CD4-positive, alpha-beta T cell treated with Interferon gamma for 1 hour (primary cell): Measurements from ENCODE around the gene ACYP2.

ENCODE experiments used
- DNase-seq: peaks from one replicate; pipeline ENCODE4 v3.0.0-alpha.2; 2020

Gene ACYP2

DNA sequence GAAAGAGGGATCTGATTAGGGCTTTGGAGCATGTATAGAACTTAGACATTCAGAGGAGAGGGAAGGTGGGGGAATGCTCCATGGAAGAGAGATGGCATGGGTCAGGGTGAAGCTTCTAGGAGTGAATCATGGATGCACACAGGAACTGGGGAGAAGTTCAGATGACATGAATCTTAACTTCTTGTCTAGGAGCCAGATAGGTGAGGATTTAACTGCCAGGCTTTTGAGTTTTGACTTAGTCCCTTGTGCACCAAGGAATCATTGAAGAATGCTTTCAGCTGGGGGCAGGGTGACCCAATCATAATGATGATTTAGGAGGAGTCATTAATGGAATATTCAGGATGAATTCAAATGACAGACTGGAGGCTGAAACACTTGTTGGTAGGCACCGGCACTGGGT is 48.7 kb downstream of the ACYP2 start:
- no peak for DNase-seq

DNA sequence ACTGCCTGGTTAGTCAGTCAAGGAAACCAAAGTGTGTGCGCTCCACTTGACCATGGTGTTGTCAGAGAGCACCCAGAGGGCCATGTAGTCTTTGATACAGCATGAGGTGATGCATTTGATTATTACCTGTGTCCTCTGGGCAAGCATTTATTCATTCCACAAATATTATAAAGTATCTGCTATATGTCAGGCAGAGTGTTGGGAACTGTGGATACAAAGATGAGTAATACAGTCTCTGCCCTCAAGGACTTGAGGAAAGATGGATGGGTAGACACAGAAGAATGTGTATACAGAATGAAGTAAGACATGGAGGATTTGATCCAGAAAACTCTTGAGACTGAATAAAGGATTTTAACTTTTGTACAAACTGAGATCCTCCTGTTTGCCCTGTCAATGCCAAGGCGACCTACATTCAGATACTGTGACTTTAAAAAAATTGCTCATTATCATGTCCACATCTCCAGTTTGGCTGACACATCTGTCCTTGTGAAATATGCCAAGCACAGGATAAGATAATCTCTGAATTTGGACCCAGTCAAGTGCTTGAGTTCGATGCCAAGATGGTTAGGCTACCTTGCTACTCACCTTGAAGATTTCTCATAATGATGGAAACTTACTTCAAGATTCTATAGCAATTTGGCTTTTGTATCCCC is 50.8 kb downstream of the ACYP2 start:
- no peak for DNase-seq

DNA sequence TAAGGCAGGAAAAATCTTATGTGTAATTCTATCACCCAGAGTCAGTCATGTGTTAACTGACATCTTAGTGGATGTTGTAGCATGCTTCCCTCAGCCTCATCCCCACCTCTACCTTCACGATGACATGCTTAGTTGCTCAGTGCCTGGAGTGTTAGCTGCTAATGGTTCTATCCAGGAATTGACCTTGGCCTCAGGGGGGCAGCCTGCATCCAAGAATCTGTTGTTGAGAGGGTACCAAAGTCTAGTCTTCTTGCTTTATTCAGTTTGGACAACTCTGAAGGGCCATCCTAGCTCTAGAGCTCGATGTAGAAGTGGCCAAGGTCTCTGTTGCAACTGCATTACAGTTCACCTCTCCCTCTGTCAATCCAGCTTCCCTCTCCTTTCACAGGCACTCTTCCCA is 61.2 kb downstream of the ACYP2 start:
- no peak for DNase-seq

DNA sequence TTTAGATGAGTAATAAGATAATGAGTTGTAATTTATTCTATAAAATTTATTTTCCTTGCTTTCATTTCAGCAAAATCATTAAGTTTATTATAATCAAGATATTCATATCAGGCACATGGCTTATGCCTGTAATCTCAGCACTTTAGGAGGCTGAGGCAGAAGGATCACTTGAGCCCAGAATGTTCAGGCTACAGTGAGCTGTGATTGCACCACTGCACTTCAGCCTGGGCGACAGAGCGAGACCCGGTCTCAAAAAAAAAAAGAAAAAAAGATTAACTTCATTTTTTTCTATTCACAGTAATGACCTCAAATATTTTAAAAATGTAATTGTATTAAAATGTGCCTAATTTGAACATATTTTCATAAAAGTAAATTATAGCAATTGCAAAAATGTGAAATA is 67.9 kb downstream of the ACYP2 start:
- DNase-seq: no peak

DNA sequence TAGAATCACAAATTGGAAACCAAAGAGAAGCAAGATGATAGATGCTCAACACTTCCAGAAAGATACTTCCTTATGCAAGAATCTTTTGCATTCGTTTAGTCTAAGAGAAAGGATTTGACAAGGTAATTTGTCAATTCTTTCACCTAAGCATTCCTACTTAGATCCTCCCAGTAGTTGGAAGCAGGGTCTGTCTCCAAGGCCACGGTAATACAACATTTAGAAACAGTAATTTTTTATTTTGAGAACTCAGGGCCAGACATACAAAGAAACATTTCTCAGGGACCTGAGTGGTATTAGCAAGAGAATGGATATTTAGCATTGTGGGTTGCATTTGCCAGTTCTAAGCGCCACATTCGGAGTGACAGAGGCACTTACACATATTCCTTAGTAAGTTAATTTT is 68.6 kb downstream of the ACYP2 start:
- no peak for DNase-seq

DNA sequence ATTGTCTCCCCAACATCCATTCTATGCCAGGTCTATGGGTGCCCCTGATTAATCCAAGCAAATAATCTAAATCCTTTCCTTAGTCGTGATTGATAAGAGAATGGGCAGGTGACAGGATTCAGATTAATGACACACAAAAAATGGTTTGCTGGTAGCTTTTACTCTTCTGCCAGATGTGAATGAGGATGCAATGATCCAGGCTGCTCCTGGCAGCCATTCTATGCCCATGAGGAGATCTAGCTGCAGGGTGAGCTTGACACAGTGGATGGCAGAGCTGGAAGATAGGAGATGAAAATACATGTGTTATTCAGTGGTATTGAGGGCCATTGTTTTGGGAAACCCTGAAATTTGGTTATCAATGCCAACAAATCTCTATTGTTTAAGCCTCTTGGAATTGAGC is 69.7 kb downstream of the ACYP2 start:
- no peak for DNase-seq

DNA sequence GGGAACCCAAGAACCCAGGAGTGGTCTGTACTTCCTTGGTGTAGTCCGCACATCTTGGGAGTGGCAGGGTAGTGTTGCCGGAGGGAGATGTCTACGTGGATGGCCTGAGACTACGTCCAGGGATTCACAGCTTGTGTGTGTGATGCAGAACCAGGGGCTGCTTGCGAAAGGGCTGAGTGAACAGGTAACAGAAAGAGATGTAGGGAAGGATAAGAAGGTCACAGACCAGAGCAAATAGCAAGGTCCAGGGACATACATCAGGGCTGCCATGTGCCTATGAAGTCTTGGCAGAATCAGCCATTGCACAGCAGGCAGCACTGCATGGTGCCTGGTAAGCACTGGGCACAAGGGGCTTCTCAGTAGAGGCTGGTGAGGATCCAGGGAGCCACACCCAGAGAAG is 71.9 kb downstream of the ACYP2 start:
- no peak for DNase-seq

DNA sequence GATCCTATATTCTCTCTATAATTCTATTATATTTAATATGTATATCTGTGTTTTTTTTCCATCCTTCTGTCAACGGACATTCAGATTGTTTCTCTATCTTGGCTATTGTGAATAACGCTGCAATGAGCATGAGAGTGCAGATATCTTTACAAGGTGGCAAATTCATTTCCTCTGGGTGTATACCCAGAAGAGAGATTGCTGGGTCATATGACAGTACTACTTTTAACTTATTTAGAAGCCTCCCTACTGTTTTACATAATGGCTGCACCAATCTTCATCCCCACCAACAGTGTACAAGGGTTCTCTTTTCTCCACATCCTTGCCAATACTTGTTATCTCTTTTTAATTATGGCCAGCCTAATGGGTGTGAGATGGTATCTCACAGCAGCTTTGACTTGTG is 74.1 kb downstream of the ACYP2 start:
- DNase-seq: no peak

- no peak for DNase-seq
These were observed 76.1 kb downstream of the ACYP2 start for GRCh38 chr2:54191361-54192135.

DNA sequence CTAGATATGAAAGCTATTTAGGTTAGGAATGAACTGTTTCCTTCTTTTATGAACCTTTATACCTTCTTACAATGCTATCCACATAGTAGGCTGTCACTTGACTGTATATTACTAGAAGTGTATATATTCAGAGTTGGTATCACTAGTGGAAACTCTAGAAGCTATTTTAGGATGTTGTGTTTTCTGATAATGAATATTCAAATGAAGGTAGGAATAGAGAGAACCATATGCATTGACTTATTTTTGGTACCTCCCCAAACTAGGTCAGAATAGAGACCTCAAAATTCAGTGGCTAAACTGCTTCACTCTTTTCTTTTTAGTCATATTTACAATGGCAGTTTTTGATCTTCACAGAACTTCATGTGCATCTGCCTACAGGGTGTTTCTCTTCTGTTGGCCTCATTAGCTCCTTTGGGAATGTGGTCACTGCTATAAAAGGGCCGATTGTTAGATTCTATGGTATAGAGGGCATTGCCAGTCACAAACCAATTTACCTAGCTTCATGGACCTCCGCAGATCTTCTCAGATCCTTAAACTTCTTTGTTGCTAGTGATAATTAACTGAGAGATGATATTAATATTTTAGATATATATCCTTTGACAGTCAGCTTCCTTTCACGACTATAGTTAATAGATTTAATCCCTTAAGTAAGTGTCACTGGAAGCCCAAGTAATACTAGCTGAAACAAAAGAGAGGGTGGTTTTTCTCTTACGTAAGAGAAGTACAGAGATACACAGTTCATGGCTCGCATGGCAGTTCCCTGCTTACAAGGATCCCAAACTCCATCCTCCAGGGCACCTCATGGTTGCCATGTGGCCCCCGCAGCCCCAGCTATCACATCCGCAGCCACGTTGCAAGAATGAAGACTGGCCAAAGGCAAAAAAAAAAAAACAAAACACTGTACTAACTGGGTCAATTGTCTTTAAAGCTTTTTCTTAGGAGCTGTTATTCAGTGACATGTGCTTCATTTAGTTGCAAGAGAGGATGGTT is 79.6 kb downstream of the ACYP2 start:
- DNase-seq: no peak

- no peak for DNase-seq
These were observed 81.2 kb downstream of the ACYP2 start for GRCh38 chr2:54196646-54197045.

GRCh38 chr2:54204476-54204875 is 89.1 kb downstream of the ACYP2 start:
- no peak for DNase-seq

DNA sequence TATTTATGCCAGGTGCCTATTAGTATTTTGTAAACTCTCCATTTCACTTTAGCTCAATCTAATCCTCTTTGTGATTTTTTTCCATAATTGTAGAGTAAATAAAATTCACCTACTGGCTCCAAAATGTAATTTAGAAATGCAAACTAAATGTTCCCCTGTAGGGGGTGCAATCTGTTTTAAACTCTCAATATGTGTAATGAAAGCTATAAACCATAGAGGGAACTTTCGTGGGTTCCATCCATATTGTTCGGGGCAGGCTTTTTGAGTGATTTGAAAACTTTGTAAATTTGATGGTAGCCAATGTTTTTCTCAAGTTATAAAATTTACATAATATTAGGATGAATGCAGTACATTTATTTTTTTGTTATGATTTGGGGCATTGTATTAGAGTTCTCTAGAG is 91.2 kb downstream of the ACYP2 start:
- no peak for DNase-seq

DNA sequence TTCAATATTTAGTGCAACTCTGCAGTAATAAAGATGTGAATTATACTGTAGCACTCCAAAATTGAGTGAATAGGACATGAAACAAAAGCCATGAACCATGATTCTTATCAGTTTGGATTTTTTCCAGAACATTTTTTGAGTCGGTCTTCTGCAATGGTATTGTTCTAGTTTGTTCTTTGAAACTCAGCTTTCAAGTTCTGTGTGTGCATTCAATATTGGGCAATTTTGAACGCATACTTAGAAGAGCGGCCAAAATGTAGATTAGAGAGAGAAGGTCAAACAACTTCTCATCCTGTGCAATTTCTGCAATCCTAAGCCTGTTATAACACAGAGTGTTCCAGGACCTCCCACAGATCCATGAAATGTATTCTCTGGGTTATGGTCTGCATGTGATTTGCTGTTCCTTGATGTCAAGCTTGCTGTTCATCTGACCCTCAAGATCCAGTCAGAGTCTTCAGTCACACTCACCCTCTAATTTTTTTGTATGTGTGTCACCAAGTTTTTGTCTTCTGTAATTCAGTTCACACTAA is 92.3 kb downstream of the ACYP2 start:
- DNase-seq: no peak

DNA sequence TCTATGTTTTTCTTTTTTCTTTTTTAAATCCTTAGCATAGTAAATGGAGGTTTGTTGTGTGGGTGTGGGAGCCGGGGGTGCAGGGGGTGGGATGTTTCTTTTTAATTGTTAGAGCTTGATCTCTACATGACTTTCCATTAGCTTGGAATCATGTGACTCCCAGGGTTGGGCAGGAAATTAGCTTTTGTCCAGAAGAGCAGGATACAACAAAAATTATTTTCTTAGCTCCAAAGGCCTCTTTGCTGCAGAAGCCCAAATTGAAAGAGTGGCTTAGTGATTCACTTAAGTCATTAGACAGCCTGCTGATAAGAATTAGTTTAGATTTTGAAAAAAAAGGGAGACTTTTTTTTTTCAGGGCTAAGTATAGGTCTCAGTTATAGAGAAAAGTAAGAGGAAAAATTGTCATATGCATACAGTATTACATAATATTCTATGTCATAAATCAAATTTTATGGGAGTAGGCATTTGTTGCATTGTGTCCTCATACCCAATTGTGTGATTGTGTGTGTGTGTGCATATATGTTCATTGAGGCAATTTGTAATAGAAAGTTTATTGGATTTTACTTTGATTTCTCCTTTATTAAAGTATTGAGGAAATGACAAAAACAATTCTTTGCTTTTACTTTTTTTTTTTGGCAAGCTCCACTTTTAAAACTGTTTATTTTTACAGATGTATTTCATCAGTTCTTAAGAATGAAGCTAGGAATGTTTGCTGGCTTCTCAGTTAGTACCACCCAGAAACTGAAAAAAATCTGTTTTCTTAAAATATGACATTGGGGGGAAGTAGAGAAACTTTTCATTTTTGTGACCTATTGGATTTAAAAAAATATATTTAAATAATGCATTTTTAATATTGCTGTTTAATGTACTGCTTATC is 93.2 kb downstream of the ACYP2 start:
- no peak for DNase-seq

GRCh38 chr2:54209379-54209778 is 94.0 kb downstream of the ACYP2 start:
- no peak for DNase-seq

- DNase-seq: no peak
These were observed 97.0 kb downstream of the ACYP2 start for GRCh38 chr2:54212456-54212855.

DNA sequence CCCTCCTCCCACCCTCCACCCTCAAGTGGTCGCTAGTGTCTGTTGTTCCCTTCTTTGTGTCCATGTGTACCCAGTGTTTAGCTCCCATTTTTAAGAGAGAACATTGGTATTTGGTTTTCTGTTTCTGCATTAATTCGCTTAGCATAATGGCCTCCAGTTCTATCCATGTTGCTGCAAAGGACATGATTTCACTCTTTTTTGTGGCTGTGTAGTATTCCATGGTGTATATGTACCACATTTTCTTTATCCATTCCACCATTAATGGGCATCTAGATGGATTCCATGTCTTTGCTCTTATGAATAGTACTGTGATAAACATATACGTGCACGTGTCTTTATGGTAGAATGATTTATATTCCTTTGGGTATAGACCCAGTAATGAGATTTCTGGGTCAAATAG is 97.7 kb downstream of the ACYP2 start:
- DNase-seq: no peak

GRCh38 chr2:54224997-54225396 is 109.6 kb downstream of the ACYP2 start:
- DNase-seq: no peak

DNA sequence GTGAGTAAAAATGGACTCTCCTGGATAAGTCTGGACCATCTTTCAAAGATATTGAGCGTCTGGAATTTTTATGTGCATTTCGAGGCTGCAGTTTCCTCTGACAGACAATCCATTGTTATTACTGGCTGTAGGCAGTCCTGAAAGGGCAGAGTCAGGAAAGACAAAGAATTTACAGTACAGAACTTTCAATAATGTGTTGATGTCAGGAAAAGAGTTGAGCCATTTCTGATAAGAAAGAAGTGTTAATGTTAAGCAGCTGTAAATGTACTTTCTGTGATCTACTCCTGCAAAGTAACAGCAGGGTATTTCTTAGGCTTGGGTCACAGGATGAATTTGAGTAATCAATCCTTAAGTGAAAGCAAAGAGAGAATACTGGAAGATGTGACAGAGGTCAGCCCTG is 110.8 kb downstream of the ACYP2 start:
- no peak for DNase-seq

DNA sequence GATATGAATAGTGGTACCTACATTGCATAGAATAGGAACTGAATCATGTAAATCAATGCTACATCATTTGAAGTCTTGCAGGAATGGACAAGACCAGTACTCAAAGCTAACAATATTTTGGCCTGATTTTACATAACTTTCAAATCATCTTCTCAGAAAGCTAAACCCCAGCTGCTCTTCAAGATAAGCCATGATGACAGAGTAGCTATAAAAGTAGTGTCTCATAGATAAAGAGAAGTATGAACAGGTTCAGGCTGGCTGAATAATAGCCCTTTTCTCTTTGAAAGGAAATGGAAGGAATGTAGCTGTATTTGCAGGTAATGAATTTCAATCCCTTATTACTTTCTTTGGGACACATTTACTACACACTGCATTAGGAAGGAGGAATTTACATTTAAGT is 112.4 kb downstream of the ACYP2 start:
- DNase-seq: no peak

DNA sequence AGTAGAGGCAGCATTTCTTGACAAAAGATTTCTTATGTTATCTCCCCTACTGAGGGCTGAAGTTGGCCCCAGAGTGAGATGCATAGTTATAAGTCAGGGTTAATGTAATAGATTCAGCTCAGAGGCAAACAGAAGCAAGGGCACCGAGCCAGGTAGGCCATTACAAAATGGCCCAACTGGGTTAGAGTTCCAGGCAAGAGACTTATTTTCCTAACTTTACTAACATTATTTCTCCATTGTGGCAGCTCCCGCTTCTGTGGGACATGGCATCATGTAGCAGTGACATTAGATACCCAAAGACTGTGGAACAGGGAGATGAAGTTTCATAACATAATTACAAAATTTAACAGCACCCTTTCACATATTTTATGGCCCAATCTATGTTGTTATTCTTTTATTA is 113.5 kb downstream of the ACYP2 start:
- no peak for DNase-seq
